Measurements from ENCODE around the gene PRTG. TPM values are rescaled to one million over a fixed set of nuclear protein-coding genes. Genes with fewer than 3 reads are reported as not detected.
A peak's percentile ranks its signal among the peaks of the same experiment; 100 is the strongest.
"Not testable (repeated sequence)": the region's sequence is repeated elsewhere in the genome, so short reads cannot be mapped to it uniquely, and the experiment has no call there.

PRTG gene
- total RNA-seq, 2 experiments from 2014 or later, result not detected

GRCh38 chr15:55619783-55620182 lies 123.2 kb downstream of the PRTG start:
- Mint-ChIP-seq H3K4me3 (no peak overlapping the region), H3K27ac (no peak overlapping the region), H3K36me3 (no peaks in the 10 kb centered on the region), H3K4me1 (no peaks in the 10 kb centered on the region), H3K27me3 (peaks cover 26% of the 10 kb centered on the region), H3K9me3 (no peaks in the 10 kb centered on the region)
- no peak for DNase-seq
- POLR2A ChIA-PET, result no interaction called here
- no peak for ATAC-seq (ENCODE audit: low read depth)

- no peaks in the 10 kb centered on the region for H3K9me3 Mint-ChIP-seq
- no peaks in the 10 kb centered on the region for H3K36me3 Mint-ChIP-seq
- DNase-seq, result no peak
- POLR2A ChIA-PET, result no interaction called here
- peaks cover 33% of the 10 kb centered on the region for H3K27me3 Mint-ChIP-seq
- no peak overlapping the region for H3K27ac Mint-ChIP-seq
- no peak overlapping the region for H3K4me3 Mint-ChIP-seq
- ATAC-seq (ENCODE audit: low read depth), result no peak
- no peaks in the 10 kb centered on the region for H3K4me1 Mint-ChIP-seq
These were observed 124.6 kb downstream of the PRTG start for GRCh38 chr15:55618387-55618786.

- H3K36me3 Mint-ChIP-seq, result no peaks in the 10 kb centered on the region
- POLR2A ChIA-PET, result no interaction called here
These were observed 127.5 kb downstream of the PRTG start for GRCh38 chr15:55615445-55615844.

GRCh38 chr15:55613727-55614126 lies 129.2 kb downstream of the PRTG start:
- no peak overlapping the region for H3K27ac Mint-ChIP-seq
- no peaks in the 10 kb centered on the region for H3K36me3 Mint-ChIP-seq
- H3K9me3 Mint-ChIP-seq, result no peaks in the 10 kb centered on the region
- no peak for DNase-seq
- peaks cover 27% of the 10 kb centered on the region for H3K27me3 Mint-ChIP-seq
- no peak for ATAC-seq (ENCODE audit: low read depth)
- no peak overlapping the region for H3K4me3 Mint-ChIP-seq
- POLR2A ChIA-PET, result no interaction called here
- no peaks in the 10 kb centered on the region for H3K4me1 Mint-ChIP-seq

More at GRCh38 chr15:55615445-55615844, 127.5 kb downstream of the PRTG start:
- Mint-ChIP-seq H3K9me3 (no peaks in the 10 kb centered on the region), H3K4me3 (no peak overlapping the region), H3K27ac (no peak overlapping the region), H3K4me1 (no peaks in the 10 kb centered on the region), H3K27me3 (peaks cover 36% of the 10 kb centered on the region)
- no peak for ATAC-seq (ENCODE audit: low read depth)
- DNase-seq, result no peak

GRCh38 chr15:55606214-55606613 lies 136.7 kb downstream of the PRTG start:
- Mint-ChIP-seq H3K4me1 (no peaks in the 10 kb centered on the region), H3K27me3 (peaks cover 4% of the 10 kb centered on the region), H3K9me3 (peaks cover 3% of the 10 kb centered on the region), H3K27ac (no peak overlapping the region), H3K36me3 (no peaks in the 10 kb centered on the region), H3K4me3 (no peak overlapping the region)
- POLR2A ChIA-PET, result no interaction called here
- no peak for ATAC-seq (ENCODE audit: low read depth)
- no peak for DNase-seq

GRCh38 chr15:55601374-55601773 lies 141.6 kb downstream of the PRTG start:
- POLR2A ChIA-PET, result no interaction called here
- Mint-ChIP-seq H3K27ac (no peak overlapping the region), H3K4me1 (no peaks in the 10 kb centered on the region), H3K36me3 (no peaks in the 10 kb centered on the region), H3K9me3 (no peaks in the 10 kb centered on the region), H3K27me3 (peaks cover 4% of the 10 kb centered on the region), H3K4me3 (no peak overlapping the region)
- ATAC-seq (ENCODE audit: low read depth) (no peak), DNase-seq (no peak)

GRCh38 chr15:55599439-55599838 lies 143.5 kb downstream of the PRTG start:
- Mint-ChIP-seq H3K4me3 (no peak overlapping the region), H3K27ac (no peak overlapping the region), H3K4me1 (no peaks in the 10 kb centered on the region), H3K9me3 (no peaks in the 10 kb centered on the region), H3K27me3 (peaks cover 4% of the 10 kb centered on the region), H3K36me3 (no peaks in the 10 kb centered on the region)
- ATAC-seq (ENCODE audit: low read depth) (no peak), DNase-seq (no peak)
- POLR2A ChIA-PET, result no interaction called here

- H3K4me1 Mint-ChIP-seq; H3K27ac Mint-ChIP-seq; H3K9me3 Mint-ChIP-seq; POLR2A ChIA-PET; ATAC-seq (ENCODE audit: low read depth); H3K36me3 Mint-ChIP-seq; H3K4me3 Mint-ChIP-seq; DNase-seq: not testable (repeated sequence)
- H3K27me3 Mint-ChIP-seq, result peaks cover 35% of the 10 kb centered on the region
These were observed 149.9 kb downstream of the PRTG start for GRCh38 chr15:55593019-55593418.

- Mint-ChIP-seq H3K9me3 (peaks cover 2% of the 10 kb centered on the region), H3K27me3 (peaks cover 33% of the 10 kb centered on the region), H3K27ac (no peak overlapping the region), H3K4me1 (no peaks in the 10 kb centered on the region), H3K4me3 (no peak overlapping the region), H3K36me3 (no peaks in the 10 kb centered on the region)
- DNase-seq (no peak), ATAC-seq (ENCODE audit: low read depth) (no peak)
- POLR2A ChIA-PET, result no interaction called here
These were observed 152.2 kb downstream of the PRTG start for GRCh38 chr15:55590788-55591187.

- POLR2A ChIA-PET, result no interaction called here
- peaks cover 37% of the 10 kb centered on the region for H3K27me3 Mint-ChIP-seq
- no peak overlapping the region for H3K27ac Mint-ChIP-seq
- no peak for DNase-seq
- peaks cover 2% of the 10 kb centered on the region for H3K9me3 Mint-ChIP-seq
- ATAC-seq (ENCODE audit: low read depth), result no peak
- no peaks in the 10 kb centered on the region for H3K36me3 Mint-ChIP-seq
- peak overlapping the region; percentile 55 for H3K4me3 Mint-ChIP-seq
- no peaks in the 10 kb centered on the region for H3K4me1 Mint-ChIP-seq
These were observed 153.7 kb downstream of the PRTG start for GRCh38 chr15:55589287-55589686.

GRCh38 chr15:55588815-55589115 lies 154.2 kb downstream of the PRTG start:
- POLR2A ChIA-PET, result no interaction called here
- Mint-ChIP-seq H3K9me3 (peaks cover 2% of the 10 kb centered on the region), H3K27me3 (peaks cover 39% of the 10 kb centered on the region), H3K4me3 (peak overlapping the region; percentile 55), H3K27ac (no peak overlapping the region), H3K36me3 (no peaks in the 10 kb centered on the region), H3K4me1 (no peaks in the 10 kb centered on the region)
- DNase-seq (no peak), ATAC-seq (ENCODE audit: low read depth) (no peak)

- no peak within 1 kb of the TSS for H3K27ac Mint-ChIP-seq
These were observed 154.7 kb downstream of the PRTG start, which contains the start of gene PYGO1 for GRCh38 chr15:55588070-55588814. PYGO1 (minus strand) TSS chr15:55588345; CDS start chr15:55587883, 462 bp downstream.

GRCh38 chr15:55587321-55588069 lies 155.5 kb downstream of the PRTG start:
- POLR2A ChIA-PET, result no interaction called here
- Mint-ChIP-seq H3K4me1 (no peaks in the 10 kb centered on the region), H3K27ac (no peak overlapping the region), H3K4me3 (peak overlapping the region; percentile 64), H3K36me3 (no peaks in the 10 kb centered on the region), H3K27me3 (peaks cover 43% of the 10 kb centered on the region), H3K9me3 (no peaks in the 10 kb centered on the region)
- ATAC-seq (ENCODE audit: low read depth) (peak; percentile 21), DNase-seq (peak; percentile 41)

More at GRCh38 chr15:55588070-55588814, 154.7 kb downstream of the PRTG start, which contains the start of gene PYGO1:
- Mint-ChIP-seq H3K36me3 (no peaks in the 10 kb centered on the region), H3K27me3 (peaks cover 44% of the 10 kb centered on the region), H3K4me1 (no peaks in the 10 kb centered on the region), H3K4me3 (peak within 1 kb of the TSS; percentile 64), H3K9me3 (peaks cover 2% of the 10 kb centered on the region)
- POLR2A ChIA-PET, result no interaction called here
- ATAC-seq (ENCODE audit: low read depth) (peak; percentile 74), DNase-seq (peak; percentile 54)

GRCh38 chr15:55586808-55587207 lies 156.1 kb downstream of the PRTG start:
- no peak overlapping the region for H3K4me3 Mint-ChIP-seq
- ATAC-seq (ENCODE audit: low read depth) (no peak), DNase-seq (no peak)
- POLR2A ChIA-PET, result no interaction called here
- H3K4me1 Mint-ChIP-seq, result no peaks in the 10 kb centered on the region
- peaks cover 45% of the 10 kb centered on the region for H3K27me3 Mint-ChIP-seq
- H3K36me3 Mint-ChIP-seq, result no peaks in the 10 kb centered on the region
- H3K9me3 Mint-ChIP-seq, result no peaks in the 10 kb centered on the region
- no peak overlapping the region for H3K27ac Mint-ChIP-seq
